ENCODE measurements around the gene SYT9.

Gene SYT9

GRCh38 chr11:7490535-7490934 is 238.8 kb downstream of the SYT9 start:
- TF ChIP-seq MAX (IDR thresholded peaks at IDR 0.05) (no peak), FOXM1 (IDR thresholded peaks at IDR 0.05; ENCODE audit: borderline replicate concordance, low read depth) (no peak), REST (IDR thresholded peaks at IDR 0.05; ENCODE audit: low read depth) (no peak), NFIC (IDR thresholded peaks at IDR 0.05) (no peak), YY1 (IDR thresholded peaks at IDR 0.05; ENCODE audit: low read depth) (no peak), TCF12 (IDR thresholded peaks at IDR 0.05; ENCODE audit: low read depth) (no peak), USF1 (IDR thresholded peaks at IDR 0.05) (no peak), ZBTB7A (IDR thresholded peaks at IDR 0.05; ENCODE audit: low read depth) (no peak), EP300 (IDR thresholded peaks at IDR 0.05; ENCODE audit: borderline replicate concordance) (no peak), RAD21 (IDR thresholded peaks at IDR 0.05; ENCODE audit: low read depth) (no peak), CREB1 (IDR thresholded peaks at IDR 0.05; ENCODE audit: low read depth) (no peak), EGR1 (IDR thresholded peaks at IDR 0.05) (no peak), TEAD4 (IDR thresholded peaks at IDR 0.05) (no peak), CEBPB (IDR thresholded peaks at IDR 0.05) (no peak), TAF1 (IDR thresholded peaks at IDR 0.05; ENCODE audit: low read depth) (no peak)

GRCh38 chr11:7492253-7492652 is 240.5 kb downstream of the SYT9 start:
- TF ChIP-seq EP300 (IDR thresholded peaks at IDR 0.05; ENCODE audit: borderline replicate concordance) (no peak), TAF1 (IDR thresholded peaks at IDR 0.05; ENCODE audit: low read depth) (no peak), CEBPB (IDR thresholded peaks at IDR 0.05) (no peak), YY1 (IDR thresholded peaks at IDR 0.05; ENCODE audit: low read depth) (no peak), TEAD4 (IDR thresholded peaks at IDR 0.05) (no peak), CREB1 (IDR thresholded peaks at IDR 0.05; ENCODE audit: low read depth) (no peak), MAX (IDR thresholded peaks at IDR 0.05) (no peak), FOXM1 (IDR thresholded peaks at IDR 0.05; ENCODE audit: borderline replicate concordance, low read depth) (no peak), ZBTB7A (IDR thresholded peaks at IDR 0.05; ENCODE audit: low read depth) (no peak), EGR1 (IDR thresholded peaks at IDR 0.05) (no peak), NFIC (IDR thresholded peaks at IDR 0.05) (no peak)

GRCh38 chr11:7493670-7494069 is 242.0 kb downstream of the SYT9 start:
- TF ChIP-seq NFIC (IDR thresholded peaks at IDR 0.05) (peak; percentile 49; the same call in 1 of the 2 replicates), EGR1 (IDR thresholded peaks at IDR 0.05) (no peak)

- TF ChIP-seq TCF12 (IDR thresholded peaks at IDR 0.05; ENCODE audit: low read depth): no peak
- TF ChIP-seq EGR1 (IDR thresholded peaks at IDR 0.05): no peak
- no peak for TF ChIP-seq USF1 (IDR thresholded peaks at IDR 0.05)
- no peak for TF ChIP-seq CEBPB (IDR thresholded peaks at IDR 0.05)
- no peak for TF ChIP-seq ZBTB7A (IDR thresholded peaks at IDR 0.05; ENCODE audit: low read depth)
- no peak for TF ChIP-seq TEAD4 (IDR thresholded peaks at IDR 0.05)
- no peak for TF ChIP-seq EP300 (IDR thresholded peaks at IDR 0.05; ENCODE audit: borderline replicate concordance)
Measured at GRCh38 chr11:7494086-7494745, 242.5 kb downstream of the SYT9 start.

GRCh38 chr11:7495882-7496551 is 244.3 kb downstream of the SYT9 start:
- TF ChIP-seq ZBTB7A (IDR thresholded peaks at IDR 0.05; ENCODE audit: low read depth) (no peak), TCF12 (IDR thresholded peaks at IDR 0.05; ENCODE audit: low read depth) (no peak), EGR1 (IDR thresholded peaks at IDR 0.05) (no peak), TAF1 (IDR thresholded peaks at IDR 0.05; ENCODE audit: low read depth) (no peak), REST (IDR thresholded peaks at IDR 0.05; ENCODE audit: low read depth) (no peak), CREB1 (IDR thresholded peaks at IDR 0.05; ENCODE audit: low read depth) (no peak), MAX (IDR thresholded peaks at IDR 0.05) (no peak), CEBPB (IDR thresholded peaks at IDR 0.05) (no peak)

GRCh38 chr11:7498193-7498592 is 246.5 kb downstream of the SYT9 start:
- TF ChIP-seq TCF12 (IDR thresholded peaks at IDR 0.05; ENCODE audit: low read depth): no peak
